Occipital lobe (tissue), 2 donors: Measurements from ENCODE around the gene ADAM12. TPM values are rescaled to one million over a fixed set of nuclear protein-coding genes. Genes with fewer than 3 reads are reported as not detected.

Source experiments
- DNase-seq: peaks from one replicate; lab custom pipeline; 2025; lab: John Stamatoyannopoulos, UW
- total RNA-seq: library from RNA; depleted of rRNA; stranded (reverse); fragments of >200 nt; gene quantifications from one replicate; pipeline ENCODE4 v1.2.3, GENCODE V29; 2014

Gene ADAM12
- total RNA-seq, 1 donor from 2014 or later: 4.7 TPM

- no peak for DNase-seq
Measured at GRCh38 chr10:126123466-126123865, 264.8 kb downstream of the ADAM12 start.

- no peak for DNase-seq
Measured at GRCh38 chr10:126122881-126123280, 265.4 kb downstream of the ADAM12 start.

GRCh38 chr10:126119599-126119998, 268.7 kb downstream of the ADAM12 start:
- DNase-seq: no peak

DNA sequence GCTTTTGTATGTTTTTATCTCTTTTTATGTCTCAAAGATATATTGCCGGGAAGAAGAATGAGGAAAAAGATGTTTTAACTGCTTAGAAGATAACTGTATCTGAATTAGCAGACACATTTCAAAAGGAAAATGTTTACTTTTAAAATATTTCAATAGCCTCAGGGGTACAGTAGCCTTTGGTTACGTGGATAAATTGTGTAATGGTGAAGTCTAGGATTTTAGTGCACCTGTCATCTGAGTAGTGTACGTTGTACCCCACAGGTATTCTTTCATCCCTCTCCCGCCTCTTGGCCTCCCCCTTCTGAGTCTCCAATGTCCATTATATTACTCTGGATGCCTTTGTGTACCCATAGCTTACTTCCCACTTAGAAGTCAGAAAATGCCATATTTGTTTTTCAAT, 269.8 kb downstream of the ADAM12 start:
- no peak for DNase-seq

- DNase-seq: no peak
Measured at GRCh38 chr10:126117196-126117595, 271.1 kb downstream of the ADAM12 start.

DNA sequence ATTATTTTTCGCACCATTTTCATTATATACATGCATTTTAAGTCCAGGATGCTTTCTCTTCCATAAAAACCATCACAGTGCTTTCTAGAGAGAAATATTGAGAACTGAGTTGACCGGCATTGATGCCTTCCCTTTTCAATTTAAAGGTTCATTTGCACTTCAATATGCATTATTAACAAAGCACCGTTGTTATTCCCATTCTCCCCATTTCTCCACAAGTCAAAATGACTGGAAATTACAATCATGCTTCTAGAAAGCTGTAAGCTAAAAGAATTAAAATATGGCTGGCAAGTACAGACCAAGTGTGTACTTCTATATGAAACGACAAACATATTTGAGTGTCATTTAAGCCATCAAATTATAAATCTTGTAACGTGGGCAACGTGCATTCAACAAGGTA, 272.4 kb downstream of the ADAM12 start:
- DNase-seq: no peak

DNA sequence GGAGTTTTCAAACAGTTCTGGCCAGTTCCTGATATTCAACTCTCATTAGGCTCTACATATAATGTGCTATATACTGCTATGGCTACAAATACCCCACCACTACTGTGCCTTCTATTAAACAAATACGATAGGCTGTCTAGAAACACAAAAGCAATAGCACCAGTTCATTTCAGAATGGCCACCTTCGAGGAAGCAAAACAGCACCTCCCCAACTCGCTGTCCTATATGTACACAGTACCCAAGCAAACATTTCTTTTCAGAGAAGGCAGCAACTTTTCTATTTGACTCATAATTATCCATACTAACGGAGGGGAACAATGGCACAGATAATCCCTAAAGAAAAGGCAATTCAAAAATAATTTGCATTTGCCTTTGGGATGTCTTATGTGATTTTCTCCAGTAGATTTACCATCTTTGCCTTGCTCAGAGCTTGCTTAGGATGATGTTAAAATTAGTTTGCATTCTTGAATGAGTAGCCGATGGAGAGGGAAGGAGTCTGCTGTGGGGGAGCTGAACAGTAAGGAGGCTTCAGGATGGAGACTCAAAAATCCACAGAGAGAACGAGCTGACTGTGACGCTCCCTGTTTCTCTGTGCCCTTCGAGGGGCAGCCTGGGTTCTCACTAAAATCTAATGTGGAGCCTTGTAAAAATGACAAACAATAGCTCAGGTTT, 273.3 kb downstream of the ADAM12 start:
- no peak for DNase-seq

- DNase-seq: no peak
Measured at GRCh38 chr10:126111516-126111915, 276.8 kb downstream of the ADAM12 start.

- DNase-seq: no peak
Measured at GRCh38 chr10:126110489-126111180, 277.6 kb downstream of the ADAM12 start.

DNA sequence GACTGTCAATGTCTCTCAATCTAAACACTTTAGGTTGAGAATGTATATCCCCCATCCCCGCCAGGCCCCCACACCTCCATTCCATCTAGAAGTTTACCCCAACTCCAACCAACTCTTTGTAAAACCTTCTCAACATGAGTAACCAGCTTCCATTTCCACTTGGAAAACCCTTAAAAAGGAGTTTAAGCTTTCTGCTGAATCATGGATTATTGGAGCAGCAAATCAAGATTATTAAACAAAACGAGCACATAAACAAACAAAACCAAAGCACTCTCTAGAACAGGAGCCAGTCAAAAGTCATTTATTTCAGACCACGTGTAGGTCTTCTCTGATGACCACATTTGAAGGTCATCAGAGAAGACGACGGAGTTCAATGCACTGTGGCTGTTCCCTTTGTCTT, 278.4 kb downstream of the ADAM12 start:
- DNase-seq: no peak

DNA sequence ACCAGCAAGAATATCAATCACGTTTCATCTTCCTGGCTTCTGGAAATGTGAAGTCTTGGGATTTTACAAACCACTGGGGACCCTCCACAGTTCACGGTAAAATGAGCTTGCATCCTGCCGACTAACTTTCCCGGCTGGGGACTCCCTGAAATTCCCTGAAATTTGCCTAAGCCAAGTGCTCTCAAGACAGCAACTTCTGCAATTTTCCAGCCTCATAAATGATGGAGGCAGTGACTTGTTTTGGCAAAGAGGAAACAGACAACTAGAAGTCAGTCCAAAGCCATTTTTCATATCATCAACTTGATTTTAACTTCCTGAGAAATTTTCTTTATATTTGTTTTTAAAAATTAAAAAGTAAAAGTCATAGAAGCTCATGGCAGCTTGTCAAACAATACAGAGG, 279.6 kb downstream of the ADAM12 start:
- DNase-seq: no peak

GRCh38 chr10:126104767-126105166, 283.5 kb downstream of the ADAM12 start:
- no peak for DNase-seq

DNA sequence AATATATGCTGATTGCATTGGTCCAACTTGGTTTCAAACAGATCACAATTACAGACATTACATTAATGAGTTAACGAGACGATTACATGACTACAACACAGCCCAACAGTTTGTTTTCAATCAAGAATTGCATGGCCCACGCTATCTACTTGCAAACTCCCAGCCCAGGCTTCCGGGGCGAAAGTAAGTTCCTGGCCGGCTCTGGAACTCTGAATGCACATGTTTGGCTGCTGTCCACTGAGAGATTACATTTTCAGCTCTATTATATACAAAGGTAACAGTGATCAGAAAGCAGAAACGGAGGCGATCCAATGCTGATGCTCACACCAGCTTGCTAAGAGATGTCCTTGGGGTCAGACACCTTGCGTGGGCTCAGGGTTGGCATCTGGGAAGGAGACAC, 285.6 kb downstream of the ADAM12 start:
- no peak for DNase-seq

GRCh38 chr10:126101736-126102135, 286.5 kb downstream of the ADAM12 start:
- DNase-seq: no peak

DNA sequence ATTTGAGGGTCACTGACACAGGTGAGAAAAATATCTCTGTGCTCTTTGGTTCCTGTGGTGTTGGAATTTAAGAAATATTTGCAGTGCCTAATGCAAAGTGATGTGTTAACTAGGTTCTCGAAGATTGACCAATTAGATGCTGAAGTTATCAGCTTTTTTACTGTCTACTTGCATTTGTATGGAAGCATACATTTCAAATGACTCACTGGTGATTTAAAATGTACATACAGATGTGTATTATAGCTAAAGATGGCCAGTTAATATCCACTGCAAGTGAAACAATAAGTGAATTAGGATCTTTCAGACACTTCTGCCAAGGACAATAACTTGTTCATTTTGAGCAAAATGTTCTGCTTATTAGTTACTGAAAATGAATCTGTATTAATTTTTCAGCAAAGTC, 287.0 kb downstream of the ADAM12 start:
- no peak for DNase-seq

DNA sequence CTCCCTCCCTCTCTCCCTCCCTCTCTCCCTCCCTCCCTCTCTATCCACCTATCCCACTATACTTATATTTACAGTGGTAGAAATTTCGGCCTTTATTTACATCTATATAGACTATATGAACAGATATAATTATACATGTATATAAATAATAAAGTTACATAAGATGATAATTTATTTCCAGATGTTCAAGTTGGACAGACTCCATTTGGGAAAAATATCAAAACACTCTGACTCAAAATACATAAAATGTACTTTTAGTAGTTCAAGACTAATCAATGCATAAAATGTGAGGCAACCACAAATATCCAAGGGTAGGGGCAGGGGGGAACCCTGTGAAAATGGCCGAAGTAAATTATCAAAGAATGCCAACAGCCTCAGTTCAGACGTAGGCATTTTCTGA, 288.9 kb downstream of the ADAM12 start:
- no peak for DNase-seq

DNA sequence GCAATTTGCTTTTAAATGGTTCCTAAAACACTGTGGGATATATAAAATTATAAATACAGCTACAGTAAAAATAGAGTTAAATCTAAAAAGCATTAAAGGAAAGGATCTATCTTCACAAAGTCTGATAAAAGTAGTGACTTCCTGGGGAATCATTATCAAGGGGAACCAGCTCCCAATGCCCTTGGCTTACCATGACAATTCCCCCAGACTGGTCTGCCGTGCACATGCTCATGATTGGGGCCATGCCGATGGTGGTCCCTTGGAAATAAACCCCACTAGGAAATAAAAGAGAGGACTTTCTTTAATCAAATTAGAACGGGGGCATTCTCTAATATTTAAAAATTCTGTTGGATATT, 290.1 kb downstream of the ADAM12 start:
- no peak for DNase-seq

DNA sequence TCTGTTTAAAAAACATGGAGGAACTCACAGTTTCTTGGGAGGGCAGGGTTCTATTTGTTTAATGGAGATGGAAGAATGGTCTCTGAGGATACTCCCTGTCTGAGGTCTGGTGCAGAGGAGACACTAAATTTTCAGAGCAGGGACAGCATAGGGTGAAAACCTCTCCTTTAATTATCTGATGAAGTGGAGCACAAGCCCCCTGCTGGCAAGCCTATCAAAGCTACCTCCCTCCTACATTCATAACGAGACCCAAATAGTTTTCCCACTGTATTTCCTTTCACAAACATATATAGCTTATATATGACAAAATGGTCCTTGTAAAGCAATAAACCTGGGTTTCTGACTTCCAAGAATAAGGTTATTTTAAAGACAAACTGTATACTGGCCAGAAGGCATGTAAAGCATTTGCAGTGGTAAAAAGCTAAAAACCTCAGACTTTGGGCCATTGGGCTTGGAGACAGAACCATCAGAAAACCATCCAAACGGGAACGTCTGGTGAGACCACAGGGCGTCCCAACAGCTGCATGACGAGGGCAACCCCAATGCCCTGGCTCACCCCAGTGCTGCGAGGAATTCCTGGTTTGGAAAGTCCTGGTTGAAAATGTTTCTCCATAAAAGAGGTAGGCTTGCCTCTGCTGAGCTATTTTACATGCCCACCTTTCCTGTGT, 290.6 kb downstream of the ADAM12 start:
- no peak for DNase-seq

DNA sequence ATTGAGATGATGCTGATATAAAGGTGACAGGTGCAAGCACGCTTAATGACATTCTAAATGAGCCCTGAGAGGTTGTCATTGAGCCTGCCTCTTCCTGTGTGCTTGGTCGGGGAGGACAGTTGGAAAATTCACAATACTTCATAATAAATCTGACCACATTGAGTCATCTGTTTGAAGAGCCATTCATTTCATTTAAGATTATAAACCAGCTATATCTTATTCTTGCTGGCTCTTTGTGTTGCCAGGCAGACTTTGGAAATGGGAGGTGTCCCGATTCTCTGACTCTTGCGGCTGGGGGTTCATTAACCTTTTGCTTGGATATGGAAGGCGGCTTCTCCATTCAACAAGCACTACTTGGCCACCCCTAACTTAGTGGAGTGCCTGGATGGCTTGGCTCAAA, 293.7 kb downstream of the ADAM12 start:
- DNase-seq: no peak

- no peak for DNase-seq
Measured at GRCh38 chr10:126092366-126093215, 295.7 kb downstream of the ADAM12 start.

DNA sequence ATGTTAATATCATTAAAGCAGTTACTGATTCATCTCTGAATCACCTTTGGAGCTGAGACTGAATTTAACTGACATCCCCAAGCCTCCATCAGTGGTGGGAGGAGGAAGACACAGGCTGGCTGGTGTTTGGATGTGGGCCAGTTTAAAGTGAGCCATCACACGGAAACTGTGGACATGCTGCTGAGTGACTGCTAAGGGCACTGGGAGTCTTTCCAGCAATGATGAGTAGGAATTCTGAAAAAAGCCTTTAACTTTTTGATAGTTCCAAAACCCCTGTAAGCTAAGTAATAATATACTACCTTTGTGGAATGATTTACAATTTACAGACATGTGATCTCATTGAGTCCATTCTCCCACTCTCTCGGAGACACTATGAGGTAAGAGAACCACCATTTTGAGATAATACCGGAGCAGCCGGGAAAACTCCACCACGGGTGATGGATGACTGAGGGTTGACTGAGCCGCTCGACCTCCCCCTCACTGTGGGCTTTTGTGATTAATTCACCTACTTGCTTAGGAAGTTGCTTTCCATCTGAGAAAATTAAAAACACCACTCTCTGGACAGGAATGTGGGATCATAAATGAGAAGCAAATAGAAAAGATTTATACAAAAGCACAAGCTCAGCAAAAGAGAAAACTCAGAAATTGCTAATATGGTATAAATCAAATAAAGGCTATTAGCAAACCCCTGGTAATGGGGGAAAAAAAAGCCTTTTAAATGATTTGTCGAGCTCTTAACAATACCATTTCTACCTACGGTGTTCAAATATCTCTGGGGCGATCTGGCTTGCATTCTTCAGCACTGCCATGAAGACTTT, 297.2 kb downstream of the ADAM12 start:
- DNase-seq: no peak
